SK-N-MC (cell line): ENCODE data around the gene ABCG1.

Experiments
- EZH2 ChIP-seq: fragments of 200-600 bp; sonication (generic); IDR thresholded peaks from one replicate; pipeline ENCODE4 v1.6.1; 2017; ENCODE audit warnings: antibody characterized with exemption
- FOXP2 ChIP-seq: optimal IDR thresholded peaks from 2 replicates; pipeline ENCODE3; 2011; ENCODE audit warnings: mild to moderate bottlenecking, moderate library complexity; ENCODE audit not compliant: insufficient read depth; ENCODE audit errors: extremely low read length, control extremely low read depth
- POLR2AphosphoS5 ChIP-seq: IDR thresholded peaks from 2 replicates; pipeline ENCODE4 v1.6.1; 2012; ENCODE audit warnings: mild to moderate bottlenecking, low read depth, low read length, borderline replicate concordance

GRCh38 chr21:42293649-42294272 lies 74.8 kb downstream of the ABCG1 start:
- TF ChIP-seq POLR2AphosphoS5 (no peak), EZH2 (no peak), FOXP2 (no peak)
